Endothelial cell (in vitro differentiated cells): Measurements from ENCODE around the gene EFEMP2. TPM values are rescaled to one million over a fixed set of nuclear protein-coding genes. Genes with fewer than 3 reads are reported as not detected.

Experiments
- DNase-seq: peaks from one replicate; pipeline ENCODE4 v3.0.0; 2021; ENCODE audit warnings: low spot score
- H3K27ac Mint-ChIP-seq: one replicate; pipeline ENCODE4 v1.8.0; 2021; ENCODE audit warnings: mixed read lengths, inconsistent platforms; ENCODE audit not compliant: unreplicated experiment
- H3K27me3 Mint-ChIP-seq: one replicate; pipeline ENCODE4 v1.8.0; 2021; ENCODE audit warnings: mild to moderate bottlenecking, moderate library complexity, mixed read lengths, inconsistent platforms; ENCODE audit not compliant: unreplicated experiment
- H3K36me3 Mint-ChIP-seq: one replicate; pipeline ENCODE4 v1.8.0; 2021; ENCODE audit warnings: mild to moderate bottlenecking, low read depth, mixed read lengths, inconsistent platforms; ENCODE audit not compliant: unreplicated experiment
- H3K4me1 Mint-ChIP-seq: one replicate; pipeline ENCODE4 v1.8.0; 2021; ENCODE audit warnings: mild to moderate bottlenecking, mixed read lengths, inconsistent platforms; ENCODE audit not compliant: unreplicated experiment
- H3K4me3 Mint-ChIP-seq: one replicate; pipeline ENCODE4 v1.8.0; 2021; ENCODE audit warnings: mild to moderate bottlenecking, mixed read lengths, inconsistent platforms; ENCODE audit not compliant: unreplicated experiment
- H3K9me3 Mint-ChIP-seq: one replicate; pipeline ENCODE4 v1.8.0; 2021; ENCODE audit warnings: mixed read lengths, inconsistent platforms; ENCODE audit not compliant: unreplicated experiment
- total RNA-seq: library from RNA; stranded (reverse); fragmentation: NEBNext Ultra II Directional; extraction: Animal tissue kit (Norgen Biotek cat#: 25700); gene quantifications from one replicate; pipeline ENCODE4 v1.2.1, GENCODE V29; 2021; ENCODE audit not compliant: unreplicated experiment
- TF ChIP-seq, protein P1 (sequence below): fragments of 200-600 bp; sonication (generic); IDR thresholded peaks from one replicate; pipeline ENCODE4 v1.5.0; 2021; ENCODE audit warnings: antibody characterized with exemption; ENCODE audit not compliant: unreplicated experiment

Gene EFEMP2
- total RNA-seq, 1 donor from 2014 or later: 248 TPM

DNA sequence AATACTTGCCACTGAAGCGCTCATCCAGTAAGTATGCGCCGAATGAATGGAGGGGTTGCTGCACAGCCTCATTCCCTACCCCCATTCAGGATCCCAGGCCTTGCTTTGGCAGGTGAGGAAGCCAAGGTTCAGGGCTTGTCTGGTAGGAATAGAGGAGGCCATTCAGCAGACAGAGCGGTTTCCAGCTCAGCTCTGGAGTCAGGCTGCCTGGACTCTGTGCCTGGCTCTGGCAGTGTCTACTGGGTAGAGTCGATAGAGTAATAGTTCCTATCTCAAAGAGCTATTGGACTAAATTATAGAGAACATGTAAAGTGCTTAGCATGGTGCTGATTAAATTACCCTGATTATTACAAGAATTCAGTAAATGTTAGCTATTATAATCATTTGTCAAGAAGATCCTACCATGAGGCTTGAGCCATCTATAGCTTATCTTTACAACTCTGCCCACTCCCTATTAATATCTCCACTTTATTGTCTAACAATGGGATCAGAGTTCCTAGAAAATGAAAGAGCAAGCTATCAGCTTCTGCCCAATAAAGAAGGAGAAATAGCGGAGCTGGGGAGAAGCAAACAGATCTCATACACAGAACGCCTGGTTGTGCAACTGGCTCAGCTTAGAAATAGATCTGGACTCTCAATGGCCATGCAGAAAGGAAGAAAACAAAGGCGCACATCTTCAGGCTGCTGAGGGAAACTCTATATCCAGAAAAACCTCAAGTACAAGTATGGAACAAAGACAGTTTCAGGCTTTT, 45.4 kb downstream of the EFEMP2 start:
- Mint-ChIP-seq H3K36me3 (no peaks in the 10 kb centered on the region), H3K27me3 (peaks cover 5% of the 10 kb centered on the region), H3K27ac (no peak overlapping the region), H3K4me1 (no peaks in the 10 kb centered on the region), H3K9me3 (no peaks in the 10 kb centered on the region), H3K4me3 (no peak overlapping the region)
- TF ChIP-seq, protein P1, sequence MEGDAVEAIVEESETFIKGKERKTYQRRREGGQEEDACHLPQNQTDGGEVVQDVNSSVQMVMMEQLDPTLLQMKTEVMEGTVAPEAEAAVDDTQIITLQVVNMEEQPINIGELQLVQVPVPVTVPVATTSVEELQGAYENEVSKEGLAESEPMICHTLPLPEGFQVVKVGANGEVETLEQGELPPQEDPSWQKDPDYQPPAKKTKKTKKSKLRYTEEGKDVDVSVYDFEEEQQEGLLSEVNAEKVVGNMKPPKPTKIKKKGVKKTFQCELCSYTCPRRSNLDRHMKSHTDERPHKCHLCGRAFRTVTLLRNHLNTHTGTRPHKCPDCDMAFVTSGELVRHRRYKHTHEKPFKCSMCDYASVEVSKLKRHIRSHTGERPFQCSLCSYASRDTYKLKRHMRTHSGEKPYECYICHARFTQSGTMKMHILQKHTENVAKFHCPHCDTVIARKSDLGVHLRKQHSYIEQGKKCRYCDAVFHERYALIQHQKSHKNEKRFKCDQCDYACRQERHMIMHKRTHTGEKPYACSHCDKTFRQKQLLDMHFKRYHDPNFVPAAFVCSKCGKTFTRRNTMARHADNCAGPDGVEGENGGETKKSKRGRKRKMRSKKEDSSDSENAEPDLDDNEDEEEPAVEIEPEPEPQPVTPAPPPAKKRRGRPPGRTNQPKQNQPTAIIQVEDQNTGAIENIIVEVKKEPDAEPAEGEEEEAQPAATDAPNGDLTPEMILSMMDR: no peak
- DNase-seq: no peak

DNA sequence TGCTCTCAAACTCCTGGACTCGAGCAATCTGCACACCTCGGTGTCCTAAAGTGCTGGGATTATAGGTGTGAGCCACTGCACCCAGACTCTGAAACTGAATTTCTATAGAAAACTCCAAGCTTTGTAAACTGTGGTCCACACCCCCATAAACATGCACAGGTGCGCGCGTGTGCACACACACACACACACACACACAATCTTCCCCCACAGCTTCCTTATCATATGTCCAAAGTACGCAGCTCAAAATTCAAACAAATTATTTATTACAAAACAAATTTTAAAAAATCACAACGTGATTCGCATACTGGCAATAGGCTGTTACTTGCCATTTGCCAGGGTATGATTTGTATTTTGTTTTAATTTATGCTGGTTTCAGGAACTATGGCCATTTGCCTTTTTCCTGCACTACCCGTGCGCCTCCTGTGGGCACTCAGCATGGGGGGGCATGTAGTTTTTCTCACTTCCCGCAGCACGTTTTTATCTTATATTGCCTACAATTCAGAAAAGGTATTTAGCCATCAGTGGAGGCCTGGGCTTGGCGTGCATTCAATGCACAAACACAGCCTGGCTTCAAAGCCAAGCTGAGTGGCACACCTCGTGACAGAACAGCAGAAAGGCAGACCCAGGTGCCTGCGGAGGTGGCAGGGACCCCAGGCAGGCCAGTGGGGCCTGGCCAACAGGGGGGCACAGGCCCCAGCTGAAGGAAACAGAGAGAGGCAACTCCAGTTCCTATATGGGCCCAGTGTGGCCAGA, 49.6 kb downstream of the EFEMP2 start:
- Mint-ChIP-seq H3K4me1 (no peaks in the 10 kb centered on the region), H3K4me3 (no peak overlapping the region), H3K36me3 (no peaks in the 10 kb centered on the region), H3K27ac (no peak overlapping the region), H3K27me3 (peaks cover 2% of the 10 kb centered on the region), H3K9me3 (no peaks in the 10 kb centered on the region)
- no peak for DNase-seq
- TF ChIP-seq, protein P1: no peak

DNA sequence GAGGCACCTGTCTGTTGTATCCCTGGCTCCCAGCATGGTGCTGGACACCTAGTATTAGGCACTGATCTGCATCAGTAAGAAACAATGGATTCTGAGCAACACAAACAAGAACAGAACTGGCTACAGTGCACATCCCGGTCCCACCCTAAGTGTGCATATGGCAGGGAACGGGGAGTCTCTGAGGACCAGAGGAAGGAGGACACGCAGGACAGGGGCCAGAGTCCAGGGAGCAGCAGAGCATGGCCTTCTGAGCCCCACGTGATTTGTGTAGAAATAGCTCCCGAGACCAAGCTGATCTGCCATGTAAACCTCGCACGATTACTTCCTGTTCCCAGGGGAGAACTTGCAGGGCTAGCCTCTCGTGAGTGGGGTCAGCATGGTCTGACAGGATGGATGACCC, 51.5 kb downstream of the EFEMP2 start:
- Mint-ChIP-seq H3K4me3 (no peak overlapping the region), H3K27me3 (no peaks in the 10 kb centered on the region), H3K9me3 (no peaks in the 10 kb centered on the region), H3K27ac (no peak overlapping the region), H3K36me3 (no peaks in the 10 kb centered on the region), H3K4me1 (no peaks in the 10 kb centered on the region)
- TF ChIP-seq, protein P1: no peak
- no peak for DNase-seq

DNA sequence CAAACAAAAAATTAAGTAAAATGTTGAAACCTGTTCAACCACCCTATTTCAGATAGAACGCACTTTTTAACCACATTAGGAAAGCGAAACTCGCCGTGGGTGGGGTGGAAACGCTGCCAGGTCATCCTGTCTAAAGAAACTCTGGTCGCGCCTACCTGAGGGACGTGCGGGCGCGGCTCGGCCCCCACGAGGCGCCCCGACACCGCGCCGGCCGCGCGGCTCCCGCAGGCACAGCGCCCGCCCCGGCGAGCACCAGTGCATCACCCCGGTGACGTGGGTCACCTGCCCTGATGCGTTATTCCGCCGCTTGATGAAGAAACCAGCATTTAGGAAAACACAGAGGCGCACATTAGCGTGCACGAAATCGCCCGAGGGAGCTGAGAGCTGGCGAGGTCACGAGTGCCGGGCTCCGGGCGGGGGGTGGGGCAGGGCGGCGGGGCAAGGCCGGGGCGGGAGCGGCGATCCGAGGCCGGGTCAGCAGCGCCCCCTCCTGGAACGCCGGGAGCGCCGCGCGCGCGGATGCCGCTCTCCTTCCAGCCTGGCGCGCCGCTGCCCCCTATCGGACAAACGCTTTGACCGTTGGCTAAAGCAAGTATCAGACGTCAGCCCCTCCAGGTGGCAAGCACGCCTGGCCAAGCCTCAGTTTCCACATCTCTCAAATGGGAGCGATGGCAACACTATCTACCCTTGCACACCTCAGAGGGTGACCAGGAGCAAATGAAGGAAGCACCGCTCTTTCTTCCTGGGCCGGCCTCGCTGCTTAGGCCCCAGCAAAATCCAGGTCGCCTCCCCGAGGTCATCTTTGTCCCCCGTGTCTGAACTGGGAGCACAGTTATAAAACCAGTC, 54.5 kb downstream of the EFEMP2 start:
- peak; percentile 99 for DNase-seq
- Mint-ChIP-seq H3K36me3 (no peaks in the 10 kb centered on the region), H3K27me3 (no peaks in the 10 kb centered on the region), H3K4me3 (peak overlapping the region; percentile 82), H3K4me1 (no peaks in the 10 kb centered on the region), H3K27ac (no peak overlapping the region), H3K9me3 (no peaks in the 10 kb centered on the region)
- TF ChIP-seq, protein P1: peak; percentile 100
